Hepatocyte (in vitro differentiated cells): ENCODE results near the gene TNS3.

Experiments used
- EZH2 ChIP-seq: fragments of 200-600 bp; sonication (generic); IDR thresholded peaks from 2 replicates; pipeline ENCODE4 v1.6.1; 2016; ENCODE audit warnings: antibody characterized with exemption, mild to moderate bottlenecking, borderline replicate concordance
- TF ChIP-seq, protein P1 (sequence below): fragments of 200-600 bp; sonication (generic); IDR thresholded peaks from 2 replicates; pipeline ENCODE4 v1.5.1; 2016; ENCODE audit warnings: antibody characterized with exemption, mild to moderate bottlenecking; ENCODE audit not compliant: poor library complexity

GRCh38 chr7:47366960-47367359, 215.0 kb downstream of the TNS3 start:
- TF ChIP-seq, protein P1, sequence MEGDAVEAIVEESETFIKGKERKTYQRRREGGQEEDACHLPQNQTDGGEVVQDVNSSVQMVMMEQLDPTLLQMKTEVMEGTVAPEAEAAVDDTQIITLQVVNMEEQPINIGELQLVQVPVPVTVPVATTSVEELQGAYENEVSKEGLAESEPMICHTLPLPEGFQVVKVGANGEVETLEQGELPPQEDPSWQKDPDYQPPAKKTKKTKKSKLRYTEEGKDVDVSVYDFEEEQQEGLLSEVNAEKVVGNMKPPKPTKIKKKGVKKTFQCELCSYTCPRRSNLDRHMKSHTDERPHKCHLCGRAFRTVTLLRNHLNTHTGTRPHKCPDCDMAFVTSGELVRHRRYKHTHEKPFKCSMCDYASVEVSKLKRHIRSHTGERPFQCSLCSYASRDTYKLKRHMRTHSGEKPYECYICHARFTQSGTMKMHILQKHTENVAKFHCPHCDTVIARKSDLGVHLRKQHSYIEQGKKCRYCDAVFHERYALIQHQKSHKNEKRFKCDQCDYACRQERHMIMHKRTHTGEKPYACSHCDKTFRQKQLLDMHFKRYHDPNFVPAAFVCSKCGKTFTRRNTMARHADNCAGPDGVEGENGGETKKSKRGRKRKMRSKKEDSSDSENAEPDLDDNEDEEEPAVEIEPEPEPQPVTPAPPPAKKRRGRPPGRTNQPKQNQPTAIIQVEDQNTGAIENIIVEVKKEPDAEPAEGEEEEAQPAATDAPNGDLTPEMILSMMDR, result no peak
- no peak for TF ChIP-seq EZH2
